GM18517 (cell line): ENCODE measurements around the gene ZBTB37.
"Not testable (repeated sequence)": the region's sequence is repeated elsewhere in the genome, so short reads cannot be mapped to it uniquely, and the experiment has no call there.

Experiments used
- ATAC-seq: cut with Tn5 transposase; IDR thresholded peaks from one replicate; pipeline ENCODE4 v1.9.1; 2021; ENCODE audit warnings: mild to moderate bottlenecking, moderate library complexity; ENCODE audit not compliant: unreplicated experiment

The ZBTB37 gene

DNA sequence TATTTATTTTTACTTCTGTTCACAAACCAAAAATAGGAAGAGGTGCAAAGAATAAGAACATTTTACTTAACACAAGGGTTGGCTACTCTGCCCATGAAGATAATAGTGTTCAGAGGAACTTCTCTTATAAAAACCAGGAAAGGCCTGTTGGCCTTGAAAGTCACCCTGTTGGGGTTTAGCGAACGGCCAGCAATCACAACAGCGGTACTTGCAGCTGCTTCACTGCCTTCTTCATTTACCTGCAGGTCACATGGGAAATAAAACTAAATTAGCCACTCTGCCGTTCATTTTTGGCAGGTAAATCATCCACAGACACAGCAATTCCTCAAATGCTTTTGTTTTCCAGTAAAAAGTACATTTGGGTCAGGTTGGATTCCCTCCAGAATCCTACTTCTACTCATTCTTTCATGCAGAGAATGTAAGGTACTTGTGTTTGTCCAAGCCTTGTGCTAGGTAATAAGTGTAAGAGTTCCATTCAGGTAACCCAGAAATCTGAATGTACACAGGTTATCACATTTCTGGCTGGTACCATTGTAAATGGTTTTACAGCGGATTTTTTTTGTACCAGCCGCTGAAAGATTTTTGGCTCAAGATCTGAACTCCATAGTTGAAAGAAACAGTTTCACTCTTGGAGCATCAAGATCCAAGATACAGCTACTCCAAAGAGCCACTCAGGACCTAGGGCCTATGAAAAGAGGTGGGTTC, 35.8 kb downstream of the ZBTB37 start:
- ATAC-seq: no peak

GRCh38 chr1:173913111-173913510, 44.9 kb downstream of the ZBTB37 start:
- ATAC-seq: no peak

GRCh38 chr1:173914366-173914871, 46.2 kb downstream of the ZBTB37 start:
- ATAC-seq: no peak

GRCh38 chr1:173915596-173915995, 47.4 kb downstream of the ZBTB37 start:
- ATAC-seq: no peak

DNA sequence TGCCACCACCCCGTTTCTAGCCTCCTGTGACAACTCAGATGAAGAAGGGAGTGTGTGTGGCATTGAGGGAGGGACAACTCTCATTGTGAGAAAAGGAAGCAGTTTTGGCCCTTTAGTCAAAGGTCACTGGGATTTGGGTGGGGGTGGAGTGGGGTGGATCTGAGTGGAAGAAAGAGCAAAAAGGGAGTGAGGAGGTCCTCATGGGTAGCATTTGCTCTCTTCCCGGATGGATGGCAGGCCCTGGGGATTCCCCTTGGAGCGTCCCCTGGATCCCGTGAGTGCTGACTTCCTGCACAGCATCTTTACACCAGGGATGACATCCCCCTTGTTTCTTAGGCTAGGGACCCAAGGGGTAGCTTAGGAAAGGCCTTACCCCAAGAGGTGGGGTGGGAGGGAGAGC, 48.5 kb downstream of the ZBTB37 start:
- no peak for ATAC-seq

DNA sequence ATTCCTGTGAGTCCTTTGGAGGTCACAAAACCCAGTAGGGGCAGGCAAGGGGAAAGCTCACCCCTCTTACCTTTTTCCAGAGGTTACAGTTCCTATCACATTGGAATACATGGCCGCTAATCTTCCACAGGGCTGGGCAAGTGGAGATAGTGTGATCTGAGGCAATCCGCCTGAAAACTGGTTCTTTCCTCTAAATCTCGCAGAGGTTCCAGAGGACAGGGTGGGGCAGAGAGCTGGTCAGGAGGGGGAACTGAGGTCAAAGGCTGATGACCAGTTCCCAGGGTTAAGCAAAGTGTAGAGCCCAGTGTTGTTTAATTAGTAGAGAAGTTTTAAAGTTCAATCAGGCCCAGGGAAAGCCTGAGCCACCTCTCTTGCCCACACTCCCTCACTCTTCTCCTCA, 49.0 kb downstream of the ZBTB37 start, which contains the start of gene SERPINC1:
Gene SERPINC1, minus strand, starts transcription at position 179 of the 400 bp plus-strand sequence. Its CDS starts 68 bp downstream, at position 111.
- ATAC-seq: no peak

DNA sequence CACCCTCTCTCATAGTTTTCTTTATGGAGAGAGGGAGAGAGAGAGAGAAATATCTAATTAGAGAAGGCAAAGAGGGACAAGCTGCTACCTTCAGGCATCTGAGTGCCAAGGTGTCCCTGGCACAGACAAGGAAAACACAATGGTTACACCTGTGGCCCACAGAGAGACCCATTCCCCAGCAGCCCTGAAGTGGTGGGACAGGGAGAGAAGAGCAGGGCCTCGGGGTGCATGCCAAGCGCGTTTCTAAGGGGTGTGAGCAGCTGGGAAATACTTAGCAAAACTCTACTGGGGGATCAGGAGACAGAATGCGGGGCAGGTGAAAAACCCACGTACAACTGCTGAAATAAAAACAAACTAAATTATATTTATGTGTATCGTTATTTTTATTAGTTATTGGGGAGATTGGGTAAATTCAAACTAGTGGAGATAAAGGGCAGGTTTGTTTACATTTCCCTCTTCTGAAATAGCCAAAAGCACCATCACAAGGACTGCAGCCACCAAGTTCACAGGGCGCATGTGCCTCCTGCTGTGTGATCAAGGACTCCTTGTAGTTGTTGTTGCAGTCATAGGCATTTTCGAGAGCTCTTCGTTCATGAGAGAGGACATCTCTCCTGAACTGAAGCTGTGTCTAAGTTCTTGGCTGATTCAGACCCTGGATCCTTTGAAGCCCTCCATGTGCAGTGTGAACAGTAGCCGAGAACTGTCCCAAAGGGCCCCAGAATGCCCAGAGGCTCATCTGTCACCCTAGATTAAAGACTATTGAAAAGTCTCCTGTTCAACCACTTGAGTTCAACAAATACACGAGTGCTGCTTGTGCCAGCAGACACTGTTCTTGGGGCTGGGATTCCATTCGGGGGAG, 49.7 kb downstream of the ZBTB37 start:
- ATAC-seq: no peak

- no peak for ATAC-seq
These were observed 52.7 kb downstream of the ZBTB37 start for GRCh38 chr1:173920861-173921260.

DNA sequence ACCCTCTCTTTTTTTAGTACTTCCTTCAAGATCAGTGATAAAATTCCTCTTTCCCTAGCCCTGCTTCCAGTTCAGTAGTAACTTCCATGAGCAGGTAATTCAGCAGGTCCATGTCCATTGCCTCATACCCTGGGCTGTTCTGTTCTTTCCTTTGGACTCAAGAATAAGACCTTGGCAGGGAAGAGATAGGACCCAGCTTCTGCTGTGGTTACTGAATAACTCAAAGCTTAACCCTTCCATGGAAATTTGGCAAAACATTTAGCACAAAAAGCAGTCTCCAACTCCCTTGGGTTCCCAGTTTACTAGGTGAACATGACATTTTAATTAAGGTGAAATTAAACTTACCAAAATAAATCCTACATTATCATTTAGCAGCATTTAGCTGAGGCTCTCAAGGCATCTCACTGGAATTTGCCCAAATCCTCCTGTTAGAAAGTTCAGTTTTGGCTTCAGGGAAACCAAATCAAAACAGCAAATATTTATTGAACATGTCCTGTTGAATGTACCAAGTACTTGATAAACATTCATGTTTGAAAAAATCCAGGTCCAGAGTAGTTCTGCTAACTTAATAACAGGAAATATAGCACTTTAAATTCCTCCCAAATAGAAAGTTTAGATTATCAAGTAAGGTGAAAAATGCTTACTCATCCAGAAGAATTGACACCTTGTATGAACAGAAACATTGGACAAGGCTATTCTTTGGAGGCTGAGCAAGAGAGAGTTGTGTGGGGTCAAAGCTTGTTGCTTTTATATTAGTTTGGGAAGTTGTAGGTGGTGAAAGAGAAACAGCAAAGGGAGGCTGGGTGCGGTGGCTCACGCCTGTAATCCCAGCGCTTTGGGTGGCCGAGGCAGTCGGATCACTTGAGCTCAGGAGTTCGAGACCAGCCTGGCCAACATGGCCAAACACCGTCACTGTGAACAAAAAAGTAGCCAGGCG, 57.4 kb downstream of the ZBTB37 start:
- no peak for ATAC-seq

DNA sequence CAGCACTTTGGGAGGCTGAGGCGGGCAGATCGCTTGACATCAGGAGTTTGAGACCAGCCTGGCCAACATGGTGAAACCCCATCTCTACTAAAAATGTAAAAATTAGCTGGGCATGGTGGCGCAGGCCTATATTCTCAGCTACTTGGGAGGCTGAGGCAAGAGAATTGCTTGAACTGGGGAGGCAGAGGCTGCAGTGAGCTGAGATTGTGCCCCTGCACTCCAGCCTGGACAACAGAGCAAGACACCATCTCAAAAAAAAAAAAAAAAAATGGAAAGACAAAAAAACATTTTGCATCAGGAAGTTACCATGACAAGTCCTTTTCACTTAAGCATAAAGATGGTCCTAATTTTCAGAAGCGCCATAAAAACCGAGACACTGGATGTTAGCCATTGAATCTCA, 62.4 kb downstream of the ZBTB37 start:
- ATAC-seq: not testable (repeated sequence)

DNA sequence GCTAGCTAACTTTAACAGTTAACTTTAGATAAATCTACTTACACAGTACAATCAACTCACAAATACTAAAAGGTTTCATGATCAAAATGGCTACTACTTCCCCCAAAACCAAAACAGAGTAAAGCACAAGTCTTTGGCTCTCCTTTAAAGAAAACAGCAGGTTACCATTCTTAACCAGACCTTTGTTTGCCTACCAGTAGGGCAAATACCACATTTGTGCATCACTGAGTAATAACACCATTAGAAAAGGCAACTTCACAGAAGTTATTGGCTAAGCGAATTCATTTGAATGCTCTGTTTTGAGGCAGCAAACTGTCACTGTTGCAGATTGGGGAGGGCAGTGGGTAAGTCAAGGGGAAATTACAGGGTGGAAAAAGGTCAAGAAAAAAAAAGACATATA, 66.3 kb downstream of the ZBTB37 start:
- ATAC-seq: no peak

GRCh38 chr1:173937062-173937461, 68.9 kb downstream of the ZBTB37 start:
- ATAC-seq: no peak

GRCh38 chr1:173946380-173946921, 78.3 kb downstream of the ZBTB37 start:
- no peak for ATAC-seq

DNA sequence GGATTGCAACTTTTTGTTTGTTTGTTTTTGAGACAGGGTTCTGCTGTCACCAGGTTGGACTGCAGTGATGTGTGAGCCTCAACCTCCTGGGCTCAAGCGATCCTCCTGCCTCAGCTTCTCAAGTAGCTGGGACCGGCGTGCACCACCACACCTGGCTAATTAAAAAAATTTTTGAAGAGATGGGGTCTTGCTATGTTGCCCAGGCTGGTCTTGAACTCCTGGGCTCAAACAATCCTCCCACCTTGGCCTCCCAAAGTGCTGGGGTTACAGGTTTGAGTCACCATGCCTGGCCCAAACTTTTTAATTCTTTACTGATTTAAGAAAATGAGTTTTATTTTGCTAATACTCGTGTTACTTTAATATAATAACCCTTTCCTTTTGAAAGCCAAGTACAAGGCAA, 80.4 kb downstream of the ZBTB37 start:
- no peak for ATAC-seq
